Breast epithelium (tissue), 3 donors: ENCODE data around the gene AARS2.

ENCODE experiments used
- CTCF ChIP-seq, 3 donors: fragments of 450-650 bp; IDR thresholded peaks; one replicate each; pipeline ENCODE4 v1.5.1; 2016 to 2017; ENCODE audit warnings: antibody characterized with exemption in 3 of 3, mild to moderate bottlenecking in 3 of 3, moderate library complexity in 3 of 3
- POLR2A ChIP-seq: fragments of 450-650 bp; IDR thresholded peaks from one replicate; pipeline ENCODE4 v1.6.1; 2016; ENCODE audit warnings: antibody characterized with exemption, mild to moderate bottlenecking, moderate library complexity

- TF ChIP-seq POLR2A (no peak), CTCF (IDR thresholded peaks at IDR 0.05) (no peak)
These were observed 37.1 kb downstream of the AARS2 start for GRCh38 chr6:44275749-44276648.
